Measurements from ENCODE around the gene IGF2.
A peak's percentile ranks its signal among the peaks of the same experiment; 100 is the strongest.

IGF2 gene

DNA sequence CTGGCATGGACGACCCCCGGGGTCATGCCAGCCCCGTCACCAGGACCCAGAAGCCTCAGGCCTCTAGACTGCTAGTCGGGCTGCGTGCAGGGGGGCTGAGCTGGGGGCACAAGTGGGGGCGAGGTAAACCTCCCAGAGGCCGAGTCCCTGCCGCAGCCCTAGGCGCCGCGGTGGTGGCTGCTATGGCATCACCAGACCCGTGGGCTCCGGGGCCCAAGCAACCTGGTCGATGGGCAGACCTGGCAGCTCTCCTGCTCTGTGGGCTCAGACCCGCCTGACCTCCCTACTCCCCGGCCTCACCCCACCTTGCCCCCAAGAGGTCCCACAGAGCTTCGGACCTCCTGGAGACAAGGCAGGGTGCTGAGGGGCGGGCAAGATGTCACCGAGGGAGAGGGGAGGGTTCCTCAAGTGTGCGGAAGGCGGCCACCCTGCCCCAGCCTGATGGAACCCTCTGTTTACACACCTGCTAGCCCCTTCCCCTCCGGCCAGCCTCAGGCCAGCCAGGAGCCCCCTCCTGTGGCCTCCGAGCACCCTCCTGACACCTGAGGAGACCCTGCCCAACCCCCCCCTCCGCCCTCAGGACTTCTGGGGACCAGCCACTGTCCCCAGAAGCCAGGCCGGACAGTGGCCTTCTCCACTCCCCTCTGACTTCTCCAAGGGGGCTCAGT lies 9.4 kb downstream of the IGF2 start:
- ChIA-PET CTCF (no interaction called here), POLR2A (no interaction called here)
- Histone ChIP-seq H3K27ac (ENCODE audit: extremely low read depth, low read depth, low read length) (no peak overlapping the region), H3K4me3 (ENCODE audit: low read depth, low read length) (no peak overlapping the region), H3K36me3 (ENCODE audit: control insufficient read depth in 2 of 2, insufficient read depth in 1 of 2, low read length in 2 of 2) (peaks cover 0 to 9% of the 10 kb centered on the region in 2 experiments; a peak in 1 of 3 replicates), H3K4me1 (ENCODE audit: control insufficient read depth, insufficient read depth, low read length) (no peaks in the 10 kb centered on the region), H3K9me3 (ENCODE audit: control insufficient read depth, insufficient read depth, low read depth, low read length) (no peaks in the 10 kb centered on the region)
- 0 out of 2 replicates have a peak, but pooled peaks have one; percentile 20 for TF ChIP-seq GLIS2 (tag by site-specific recombination; IDR thresholded peaks at IDR 0.05)
- no peak for TF ChIP-seq ZNF76 (tag by site-specific recombination; IDR thresholded peaks at IDR 0.05; ENCODE audit: borderline replicate concordance, low read depth)

DNA sequence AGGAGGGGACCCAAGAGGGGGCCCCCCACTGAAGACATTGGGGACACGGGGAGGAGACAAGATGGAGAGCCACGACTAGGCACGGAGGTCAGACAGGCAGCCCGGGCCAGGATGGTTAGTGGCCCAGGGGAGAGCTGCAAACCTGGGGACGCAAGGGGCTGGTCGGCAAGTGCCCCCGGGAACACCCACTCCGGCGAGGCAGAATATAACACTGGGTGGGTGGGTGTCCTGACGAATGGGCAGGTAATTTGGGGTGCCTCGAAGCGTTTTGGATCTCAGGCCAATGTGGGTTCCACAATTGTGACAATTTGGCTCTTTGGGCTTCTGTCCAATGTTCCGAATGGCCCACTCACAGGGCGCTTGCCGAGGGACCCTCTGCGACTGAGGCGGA lies 9.9 kb downstream of the IGF2 start:
- H3K4me3 ChIP-seq (ENCODE audit: low read depth, low read length), result no peak overlapping the region
- TF ChIP-seq SALL2 (tag by site-specific recombination; IDR thresholded peaks at IDR 0.05; ENCODE audit: borderline replicate concordance), result no peak
- no peak for TF ChIP-seq ZNF664 (tag by site-specific recombination; IDR thresholded peaks at IDR 0.05)
- POLR2A ChIA-PET, result no interaction called here
- H3K9me3 ChIP-seq (ENCODE audit: control insufficient read depth, insufficient read depth, low read depth, low read length), result no peaks in the 10 kb centered on the region
- H3K4me1 ChIP-seq (ENCODE audit: control insufficient read depth, insufficient read depth, low read length), result no peaks in the 10 kb centered on the region
- H3K27ac ChIP-seq (ENCODE audit: extremely low read depth, low read depth, low read length), result no peak overlapping the region
- CTCF ChIA-PET, result no interaction called here
- peaks cover 0 to 9% of the 10 kb centered on the region in 2 experiments; a peak in 1 of 3 replicates for H3K36me3 ChIP-seq (ENCODE audit: control insufficient read depth in 2 of 2, insufficient read depth in 1 of 2, low read length in 2 of 2)

GRCh38 chr11:2128511-2129307 lies 10.5 kb downstream of the IGF2 start:
- Histone ChIP-seq H3K9me3 (ENCODE audit: control insufficient read depth, insufficient read depth, low read depth, low read length) (no peaks in the 10 kb centered on the region), H3K27ac (ENCODE audit: extremely low read depth, low read depth, low read length) (no peak overlapping the region), H3K36me3 (ENCODE audit: control insufficient read depth in 2 of 2, insufficient read depth in 1 of 2, low read length in 2 of 2) (peaks cover 0 to 9% of the 10 kb centered on the region in 2 experiments; a peak in 1 of 3 replicates), H3K4me3 (ENCODE audit: low read depth, low read length) (no peak overlapping the region), H3K4me1 (ENCODE audit: control insufficient read depth, insufficient read depth, low read length) (no peaks in the 10 kb centered on the region)
- ChIA-PET POLR2A (no interaction called here), CTCF (interaction anchor here (0.7 kb wide), 1 partner anchor 475 kb away, joined by 4 read pairs; no protein-coding TSS in a partner anchor)
- TF ChIP-seq ZBTB20 (tag by site-specific recombination; IDR thresholded peaks at IDR 0.05) (no peak), ZNF549 (tag by site-specific recombination; IDR thresholded peaks at IDR 0.05) (no peak), ZNF121 (tag by site-specific recombination; IDR thresholded peaks at IDR 0.05) (no peak), ZBTB8A (tag by site-specific recombination; IDR thresholded peaks at IDR 0.05) (no peak), ZNF266 (tag by site-specific recombination; IDR thresholded peaks at IDR 0.05; ENCODE audit: low read depth) (no peak), ZNF629 (tag by site-specific recombination; IDR thresholded peaks at IDR 0.05) (no peak), ZFP41 (tag by site-specific recombination; IDR thresholded peaks at IDR 0.05; ENCODE audit: borderline replicate concordance) (no peak), ZBTB26 (tag by site-specific recombination; optimal IDR thresholded peaks at IDR 0.05) (no peak), ZNF514 (tag by site-specific recombination; IDR thresholded peaks at IDR 0.05) (no peak), GLIS1 (tag by site-specific recombination; IDR thresholded peaks at IDR 0.05) (no peak), ZNF423 (tag by site-specific recombination; IDR thresholded peaks at IDR 0.05) (no peak), KLF10 (tag by site-specific recombination; IDR thresholded peaks at IDR 0.05) (no peak), FEZF1 (tag by site-specific recombination; IDR thresholded peaks at IDR 0.05) (no peak), OVOL3 (tag by site-specific recombination; IDR thresholded peaks at IDR 0.05) (no peak)
- TF ChIP-seq, protein P1, sequence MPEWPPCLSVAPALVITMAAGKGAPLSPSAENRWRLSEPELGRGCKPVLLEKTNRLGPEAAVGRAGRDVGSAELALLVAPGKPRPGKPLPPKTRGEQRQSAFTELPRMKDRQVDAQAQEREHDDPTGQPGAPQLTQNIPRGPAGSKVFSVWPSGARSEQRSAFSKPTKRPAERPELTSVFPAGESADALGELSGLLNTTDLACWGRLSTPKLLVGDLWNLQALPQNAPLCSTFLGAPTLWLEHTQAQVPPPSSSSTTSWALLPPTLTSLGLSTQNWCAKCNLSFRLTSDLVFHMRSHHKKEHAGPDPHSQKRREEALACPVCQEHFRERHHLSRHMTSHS (tag by site-specific recombination; IDR thresholded peaks at IDR 0.05), result no peak

All from HEK293 (cell line).